Mesenchymal stem cell (in vitro differentiated cells and primary cell): ENCODE measurements around the gene RGMA.

Experiments
- DNase-seq: peaks from one replicate; pipeline ENCODE4 v3.0.0-alpha.2; 2013
- H2AFZ ChIP-seq: one replicate; pipeline ENCODE4 v1.6.1; 2013; ENCODE audit warnings: low read depth, mild to moderate bottlenecking, control low read depth, inconsistent platforms, low read length, moderate library complexity
- H2AK5ac ChIP-seq: 2 replicates; pipeline ENCODE4 v1.6.1; 2013; ENCODE audit warnings: low read length, moderate library complexity, mild to moderate bottlenecking, inconsistent platforms; ENCODE audit not compliant: severe bottlenecking
- H2BK120ac ChIP-seq: one replicate; pipeline ENCODE4 v1.6.1; 2013; ENCODE audit warnings: low read depth, mild to moderate bottlenecking, inconsistent platforms, low read length, moderate library complexity
- H2BK12ac ChIP-seq, 2 experiments: one replicate each; pipeline ENCODE4 v1.6.1; 2013; ENCODE audit warnings: inconsistent platforms in 2 of 2, low read length in 2 of 2, mild to moderate bottlenecking in 2 of 2, moderate library complexity in 2 of 2, control low read depth in 1 of 2
- H2BK15ac ChIP-seq: one replicate; pipeline ENCODE4 v1.6.1; 2013; ENCODE audit warnings: mild to moderate bottlenecking, low read depth, inconsistent platforms; ENCODE audit not compliant: poor library complexity, severe bottlenecking
- H2BK5ac ChIP-seq: 2 replicates; pipeline ENCODE4 v1.6.1; 2013; ENCODE audit warnings: low read depth, mild to moderate bottlenecking, low read length, control low read depth, inconsistent platforms; ENCODE audit not compliant: poor library complexity, severe bottlenecking
- H3K14ac ChIP-seq, 2 experiments: one replicate each; pipeline ENCODE4 v1.6.1; 2013; ENCODE audit warnings: inconsistent platforms in 2 of 2, low read length in 2 of 2, control low read depth in 1 of 2, mild to moderate bottlenecking in 1 of 2, moderate library complexity in 1 of 2
- H3K18ac ChIP-seq, 2 experiments: one replicate each; pipeline ENCODE4 v1.6.1; 2013; ENCODE audit warnings: inconsistent platforms in 2 of 2, low read length in 2 of 2, control low read depth in 1 of 2, low read depth in 1 of 2, mild to moderate bottlenecking in 1 of 2
- H3K23ac ChIP-seq, 2 experiments: one replicate each; pipeline ENCODE4 v1.6.1; 2013; ENCODE audit warnings: inconsistent platforms in 2 of 2, low read length in 2 of 2, mild to moderate bottlenecking in 2 of 2, moderate library complexity in 2 of 2, control low read depth in 1 of 2
- H3K27ac ChIP-seq: 2 replicates; pipeline ENCODE4 v1.5.1; 2013; ENCODE audit warnings: mild to moderate bottlenecking, moderate library complexity, low read length, control low read depth, inconsistent platforms; ENCODE audit not compliant: poor library complexity, severe bottlenecking
- H3K27me3 ChIP-seq, 2 experiments: 2 replicates each; pipeline versions ENCODE4 v1.6.1 to v1.7.0; 2013; ENCODE audit warnings: low read length in 2 of 2, mild to moderate bottlenecking in 2 of 2, moderate library complexity in 2 of 2, control low read depth in 1 of 2, inconsistent platforms in 1 of 2; ENCODE audit not compliant: control insufficient read depth in 1 of 2, insufficient read depth in 1 of 2
- H3K36me3 ChIP-seq, 2 experiments: 2 replicates each; pipeline versions ENCODE4 v1.6.1 to v1.7.0; 2013; ENCODE audit warnings: low read length in 2 of 2, control low read depth in 1 of 2, inconsistent platforms in 1 of 2, low read depth in 1 of 2, mild to moderate bottlenecking in 1 of 2; ENCODE audit not compliant: insufficient read depth in 2 of 2, control insufficient read depth in 1 of 2
- H3K4ac ChIP-seq, 2 experiments: one replicate each; pipeline ENCODE4 v1.6.1; 2013; ENCODE audit warnings: inconsistent platforms in 2 of 2, low read length in 2 of 2, mild to moderate bottlenecking in 2 of 2, moderate library complexity in 2 of 2, control low read depth in 1 of 2, low read depth in 1 of 2
- H3K4me1 ChIP-seq: 2 replicates; pipeline ENCODE4 v1.6.1; 2013; ENCODE audit warnings: low read depth, low read length, control low read depth; ENCODE audit not compliant: control insufficient read depth, insufficient read depth
- H3K4me2 ChIP-seq: 2 replicates; pipeline ENCODE4 v1.6.1; 2013; ENCODE audit warnings: low read length, mild to moderate bottlenecking, inconsistent platforms; ENCODE audit not compliant: poor library complexity, severe bottlenecking
- H3K4me3 ChIP-seq, 2 experiments: 2 replicates each; pipeline versions ENCODE4 v1.5.1 to v1.7.0; 2013; ENCODE audit warnings: low read length in 2 of 2, mild to moderate bottlenecking in 2 of 2, control low read depth in 1 of 2, low read depth in 1 of 2; ENCODE audit not compliant: insufficient read depth in 1 of 2
- H3K79me1 ChIP-seq: replicated peaks from 2 replicates; pipeline ENCODE4 v1.6.1; 2013; ENCODE audit warnings: mild to moderate bottlenecking, control low read depth, low read length, inconsistent platforms; ENCODE audit not compliant: poor library complexity, severe bottlenecking
- H3K9ac ChIP-seq: 2 replicates; pipeline ENCODE4 v1.7.0; 2013; ENCODE audit warnings: mild to moderate bottlenecking, low read length, moderate library complexity
- H3K9me3 ChIP-seq: 2 replicates; pipeline ENCODE4 v1.7.0; 2013; ENCODE audit warnings: mild to moderate bottlenecking, low read length; ENCODE audit not compliant: control insufficient read depth
- H4K8ac ChIP-seq: one replicate; pipeline ENCODE4 v1.6.1; 2013; ENCODE audit warnings: inconsistent platforms, mild to moderate bottlenecking, low read length, moderate library complexity
- H4K91ac ChIP-seq: one replicate; pipeline ENCODE4 v1.6.1; 2013; ENCODE audit warnings: mild to moderate bottlenecking, low read length, inconsistent platforms
- WGBS: methylation state at CpG from one replicate; pipeline ENCODE4 v1.1.7; 2013; ENCODE audit warnings: mixed read lengths; 5-methylcytosine and 5-hydroxymethylcytosine counted together

Gene RGMA

DNA sequence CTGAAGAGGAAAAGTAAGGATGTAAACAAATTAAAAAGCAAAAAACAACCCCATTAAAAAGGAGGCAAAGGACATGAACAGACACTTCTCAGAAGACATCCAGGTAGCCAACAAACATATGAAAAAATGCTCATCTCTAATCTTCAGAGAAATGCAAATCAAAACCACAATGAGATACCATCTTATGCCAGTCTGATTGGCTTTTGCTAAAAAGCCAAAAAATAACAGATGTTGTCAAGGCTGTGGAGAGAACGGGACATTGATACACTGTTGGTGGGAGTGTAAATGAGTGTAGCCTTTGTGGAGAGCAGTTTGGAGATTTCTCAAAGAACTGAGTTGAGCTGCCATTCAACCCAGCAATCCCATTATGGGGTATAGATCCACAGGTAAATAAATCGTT, 18.6 kb upstream of the RGMA start:
- Histone ChIP-seq H3K4ac (no peak overlapping the region), H3K27ac (no peak overlapping the region), H3K18ac (no peak overlapping the region), H3K23ac (no peak overlapping the region), H2BK12ac (no peak overlapping the region), H3K27me3 (peaks cover 0 to 8% of the 10 kb centered on the region in 2 experiments), H3K9me3 (peaks cover 15% of the 10 kb centered on the region), H3K4me3 (no peak overlapping the region), H3K4me2 (no peak overlapping the region), H3K4me1 (no peaks in the 10 kb centered on the region), H4K91ac (no peak overlapping the region), H2BK15ac (no peak overlapping the region), H4K8ac (no peak overlapping the region), H3K79me1 (no peaks in the 10 kb centered on the region), H2AFZ (no peak overlapping the region), H3K9ac (no peak overlapping the region), H2BK5ac (no peak overlapping the region), H2BK120ac (no peak overlapping the region), H2AK5ac (no peak overlapping the region), H3K36me3 (no peaks in the 10 kb centered on the region), H3K14ac (no peak overlapping the region)
- WGBS, result 78% methylated on average over 2 of the region's 2 CpGs
- DNase-seq, result no peak

DNA sequence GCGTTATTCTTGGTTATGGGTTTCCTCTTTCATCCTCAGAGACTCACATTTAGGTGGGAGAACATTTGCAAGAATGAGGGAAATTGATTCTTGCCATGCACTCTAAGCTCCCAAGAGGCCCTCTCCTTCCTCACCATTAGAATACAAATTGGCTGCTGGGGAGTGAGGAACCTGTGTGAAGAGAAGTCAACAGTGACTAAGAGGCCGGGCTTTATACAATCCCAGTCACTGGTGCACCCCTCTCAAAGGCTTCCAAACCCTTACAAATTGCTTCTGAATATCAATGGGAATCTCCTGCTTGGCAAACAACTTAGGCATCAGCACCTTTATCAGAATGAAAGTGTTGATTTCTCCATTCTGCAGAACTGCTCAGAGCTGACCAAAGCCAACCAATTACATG, 16.5 kb upstream of the RGMA start:
- H3K4me2 ChIP-seq, result no peak overlapping the region
- no peak overlapping the region for H3K4me3 ChIP-seq
- no peak overlapping the region for H2AK5ac ChIP-seq
- H2BK5ac ChIP-seq, result no peak overlapping the region
- no peak overlapping the region for H4K8ac ChIP-seq
- WGBS, result 76% methylated on average over 2 of the region's 2 CpGs
- no peak overlapping the region for H4K91ac ChIP-seq
- H2AFZ ChIP-seq, result no peak overlapping the region
- H3K4me1 ChIP-seq, result no peaks in the 10 kb centered on the region
- H3K36me3 ChIP-seq, result no peaks in the 10 kb centered on the region
- H3K27me3 ChIP-seq, result peaks cover 0 to 8% of the 10 kb centered on the region in 2 experiments
- no peaks in the 10 kb centered on the region for H3K79me1 ChIP-seq
- no peak overlapping the region for H2BK15ac ChIP-seq
- peaks cover 20% of the 10 kb centered on the region for H3K9me3 ChIP-seq
- no peak overlapping the region for H3K27ac ChIP-seq
- no peak overlapping the region for H3K4ac ChIP-seq
- no peak overlapping the region for H3K14ac ChIP-seq
- no peak overlapping the region for H2BK12ac ChIP-seq
- no peak overlapping the region for H3K18ac ChIP-seq
- no peak overlapping the region for H3K23ac ChIP-seq
- no peak overlapping the region for H2BK120ac ChIP-seq
- no peak overlapping the region for H3K9ac ChIP-seq
- no peak for DNase-seq

- no peak overlapping the region for H3K4me3 ChIP-seq
- no peak overlapping the region for H2AK5ac ChIP-seq
- no peak for DNase-seq
- no peak overlapping the region for H3K14ac ChIP-seq
- H2BK15ac ChIP-seq, result no peak overlapping the region
- H3K23ac ChIP-seq, result no peak overlapping the region
- H3K4me1 ChIP-seq, result no peaks in the 10 kb centered on the region
- H2AFZ ChIP-seq, result no peak overlapping the region
- no peak overlapping the region for H3K4ac ChIP-seq
- no peaks in the 10 kb centered on the region for H3K79me1 ChIP-seq
- no peak overlapping the region for H4K8ac ChIP-seq
- H3K18ac ChIP-seq, result no peak overlapping the region
- no peak overlapping the region for H3K9ac ChIP-seq
- 66% methylated on average over 2 of the region's 2 CpGs for WGBS
- H3K9me3 ChIP-seq, result peaks cover 20% of the 10 kb centered on the region
- H3K27me3 ChIP-seq, result no peaks in the 10 kb centered on the region
- H4K91ac ChIP-seq, result no peak overlapping the region
- no peak overlapping the region for H3K4me2 ChIP-seq
- no peaks in the 10 kb centered on the region for H3K36me3 ChIP-seq
- no peak overlapping the region for H2BK5ac ChIP-seq
- H3K27ac ChIP-seq, result no peak overlapping the region
- H2BK120ac ChIP-seq, result no peak overlapping the region
- H2BK12ac ChIP-seq, result no peak overlapping the region
Measured at GRCh38 chr15:93103823-93104222, 14.8 kb upstream of the RGMA start.

DNA sequence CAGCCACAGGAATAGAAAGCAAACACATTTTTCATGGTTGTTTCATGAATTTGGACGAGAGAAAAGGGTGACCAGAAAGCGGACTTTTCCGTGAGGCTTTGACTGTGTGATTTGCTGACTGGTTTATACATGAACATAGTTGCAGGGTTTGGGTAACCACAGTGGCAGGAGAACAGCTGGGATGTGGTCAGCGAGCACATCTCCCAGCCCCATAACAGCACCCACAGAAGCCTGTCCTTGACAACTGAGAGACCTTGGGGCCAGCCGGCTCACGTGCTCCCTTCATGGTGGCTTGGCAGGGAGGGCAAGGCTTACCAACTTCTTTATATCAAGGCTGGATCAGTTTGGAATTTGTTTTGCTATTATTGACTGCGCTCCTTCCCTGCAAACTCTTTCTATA, 13.2 kb upstream of the RGMA start:
- H4K8ac ChIP-seq, result no peak overlapping the region
- no peak for DNase-seq
- H3K4me1 ChIP-seq, result no peaks in the 10 kb centered on the region
- no peaks in the 10 kb centered on the region for H3K27me3 ChIP-seq
- no peak overlapping the region for H3K9ac ChIP-seq
- H3K79me1 ChIP-seq, result no peaks in the 10 kb centered on the region
- H3K4ac ChIP-seq, result no peak overlapping the region
- no peak overlapping the region for H3K18ac ChIP-seq
- no peak overlapping the region for H3K4me3 ChIP-seq
- H3K4me2 ChIP-seq, result no peak overlapping the region
- no peak overlapping the region for H2BK15ac ChIP-seq
- H3K27ac ChIP-seq, result no peak overlapping the region
- H3K36me3 ChIP-seq, result no peaks in the 10 kb centered on the region
- H3K9me3 ChIP-seq, result peaks cover 20% of the 10 kb centered on the region
- no peak overlapping the region for H3K23ac ChIP-seq
- no peak overlapping the region for H3K14ac ChIP-seq
- H2AFZ ChIP-seq, result no peak overlapping the region
- no peak overlapping the region for H2BK12ac ChIP-seq
- 85% methylated on average over 5 of the region's 7 CpGs for WGBS
- no peak overlapping the region for H2BK120ac ChIP-seq
- no peak overlapping the region for H2AK5ac ChIP-seq
- no peak overlapping the region for H2BK5ac ChIP-seq
- no peak overlapping the region for H4K91ac ChIP-seq
